Measurements from ENCODE around the gene CHRNA4.

Gene CHRNA4

DNA sequence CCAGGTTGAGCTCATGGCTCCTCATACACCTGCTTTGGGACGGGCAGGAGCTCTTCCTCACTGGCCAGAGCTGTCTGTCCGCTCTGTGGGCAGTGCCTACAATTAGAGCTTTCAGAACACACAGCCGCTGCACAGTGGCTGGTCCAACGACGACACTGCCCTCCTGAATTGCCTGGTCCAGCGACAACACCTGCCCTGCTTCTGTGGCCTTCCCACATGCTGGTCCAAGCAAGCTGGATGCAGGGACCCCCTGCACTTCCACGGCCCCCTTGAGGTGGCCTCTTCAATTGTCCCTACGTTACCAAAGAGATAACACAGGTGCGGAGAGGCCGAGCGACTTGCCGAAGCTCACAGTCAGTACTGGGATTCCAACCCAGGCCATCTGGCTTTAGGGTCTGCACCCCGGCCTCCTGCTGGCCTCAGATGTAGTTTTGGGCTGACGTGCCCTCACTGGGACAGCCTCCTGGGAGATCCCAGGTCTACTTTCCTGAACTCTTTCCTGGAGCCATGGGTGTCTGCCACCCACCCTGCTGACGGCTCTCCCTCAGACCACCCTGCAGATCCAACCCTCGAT, 1.4 kb upstream of the CHRNA4 start:
- DNase-seq, result no peak

- DNase-seq, result no peak
Observed at GRCh38 chr20:63361519-63362435, 628 bp upstream of the CHRNA4 start.

- no peak for DNase-seq
Observed at GRCh38 chr20:63359937-63360849, 956 bp downstream of the CHRNA4 start.

- DNase-seq, result no peak
Observed at GRCh38 chr20:63359164-63359934, 1.8 kb downstream of the CHRNA4 start.

DNA sequence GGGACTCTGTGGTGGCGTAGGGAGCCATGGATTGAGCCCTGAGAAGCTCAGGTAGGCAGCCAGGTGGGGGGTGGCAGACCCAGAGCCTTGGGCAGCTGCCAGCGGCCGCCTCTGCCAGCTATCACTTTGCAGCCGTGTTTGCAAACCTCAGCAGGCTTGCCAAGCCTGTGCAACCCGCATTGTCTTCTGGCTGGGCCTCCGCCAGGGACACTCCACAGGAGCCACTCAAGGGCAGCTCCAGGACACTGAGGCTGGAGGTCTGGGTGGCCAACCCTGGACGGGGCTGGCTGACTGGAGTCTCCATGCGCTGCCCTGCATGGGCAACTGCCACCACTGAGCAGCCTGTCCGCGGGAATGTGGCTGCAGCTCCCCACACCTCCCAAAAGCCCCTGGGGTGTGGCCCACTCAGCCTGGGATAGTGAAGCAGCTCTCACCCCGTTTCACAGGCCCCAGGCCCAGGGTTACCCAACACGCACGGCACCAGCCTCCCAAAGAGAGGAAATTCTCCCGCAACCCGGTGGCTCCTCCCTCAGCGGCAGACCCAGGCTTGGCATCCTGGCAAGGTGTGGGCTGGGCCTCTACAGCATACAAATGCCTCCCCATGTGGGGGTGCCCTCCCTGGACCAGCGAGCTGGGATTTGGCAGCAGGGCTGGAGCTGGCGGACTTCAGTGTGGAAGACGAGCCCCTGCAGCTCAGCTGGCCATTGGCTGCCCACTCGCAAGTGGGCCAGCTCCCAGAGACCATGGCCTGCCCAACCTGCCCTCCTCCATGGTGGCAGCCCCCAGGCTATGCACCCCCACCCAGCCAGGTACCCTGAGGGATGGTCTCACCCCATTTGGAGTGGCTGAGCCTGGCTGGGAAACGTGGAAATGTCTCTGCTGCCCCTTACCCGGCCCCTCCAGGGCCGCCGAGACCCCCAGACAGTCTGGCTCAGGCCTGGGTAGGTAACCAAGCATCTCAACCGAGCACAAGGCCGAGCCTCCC, 2.9 kb downstream of the CHRNA4 start:
- no peak for DNase-seq

- no peak for DNase-seq
Observed at GRCh38 chr20:63356931-63357879, 3.9 kb downstream of the CHRNA4 start.

DNA sequence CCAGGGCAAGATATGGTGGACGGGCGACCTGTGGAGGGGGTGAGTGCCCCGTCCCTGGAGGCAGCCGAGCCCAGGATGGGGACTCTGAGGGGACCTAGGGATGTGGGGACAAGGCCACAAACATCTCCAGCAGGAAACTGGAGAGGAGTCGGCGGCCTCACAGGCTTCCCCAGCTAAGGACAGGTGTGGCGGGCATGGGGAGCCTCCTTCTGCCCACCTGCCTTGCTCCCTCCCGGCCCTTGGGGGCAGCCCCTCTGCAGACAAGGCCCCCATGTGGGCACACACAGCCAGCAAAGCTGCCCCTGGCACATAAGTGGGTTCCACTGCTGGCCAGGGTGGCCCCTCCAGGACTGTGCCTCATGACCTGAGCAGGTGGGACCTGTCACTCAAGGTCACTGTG, 4.6 kb downstream of the CHRNA4 start:
- no peak for DNase-seq

DNA sequence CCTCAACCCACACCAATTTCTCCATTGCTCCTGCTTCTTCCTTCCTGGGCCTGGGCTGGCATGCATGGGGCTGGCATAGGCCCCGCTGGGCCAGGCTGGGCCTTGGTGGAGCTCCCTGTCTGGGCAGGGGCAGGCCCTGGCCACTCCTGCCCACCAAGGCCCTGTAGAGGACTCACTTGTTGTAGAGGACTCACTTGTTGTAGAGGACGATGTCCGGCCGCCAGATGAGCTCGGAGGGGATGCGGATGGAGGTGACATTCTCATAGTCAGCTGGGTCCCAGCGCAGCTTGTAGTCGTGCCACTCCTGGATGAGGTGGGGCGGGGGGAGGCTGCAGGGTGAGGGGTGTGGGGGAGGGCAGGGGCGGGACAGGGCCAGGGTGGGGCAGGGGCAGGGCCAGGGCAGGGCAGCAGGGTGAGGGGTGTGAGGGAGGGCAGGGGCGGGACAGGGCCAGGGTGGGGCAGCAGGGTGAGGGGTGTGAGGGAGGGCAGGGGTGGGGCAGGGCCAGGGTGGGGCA, 5.3 kb downstream of the CHRNA4 start:
- no peak for DNase-seq

GRCh38 chr20:63354636-63355350, 6.4 kb downstream of the CHRNA4 start:
- no peak for DNase-seq

GRCh38 chr20:63352811-63353221, 8.3 kb downstream of the CHRNA4 start:
- no peak for DNase-seq

GRCh38 chr20:63351811-63352591, 9.1 kb downstream of the CHRNA4 start:
- DNase-seq, result no peak

- DNase-seq, result no peak
Observed at GRCh38 chr20:63351326-63351700, 9.8 kb downstream of the CHRNA4 start.

GRCh38 chr20:63350597-63351325, 10.4 kb downstream of the CHRNA4 start:
- DNase-seq, result no peak

GRCh38 chr20:63350196-63350595, 11.0 kb downstream of the CHRNA4 start:
- DNase-seq, result no peak

DNA sequence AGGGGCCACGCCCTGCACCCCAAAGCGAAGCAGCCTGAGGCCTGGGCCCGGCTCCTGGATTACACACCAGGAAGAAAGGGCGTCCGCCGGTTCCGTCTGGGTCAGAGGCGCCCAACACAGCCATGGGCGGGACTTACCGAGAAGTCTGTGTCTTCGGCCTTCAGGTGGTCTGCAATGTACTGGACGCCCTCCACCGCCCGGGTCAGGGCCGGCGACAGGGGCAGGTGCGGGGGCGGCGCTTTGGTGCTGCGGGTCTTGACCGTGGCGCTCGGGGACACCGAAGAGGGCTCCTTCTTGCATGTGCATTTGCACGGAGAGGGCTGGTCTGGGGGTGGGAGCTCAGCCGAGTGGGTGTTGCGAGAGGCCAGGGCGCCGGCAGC, 11.6 kb downstream of the CHRNA4 start:
- DNase-seq, result no peak

DNA sequence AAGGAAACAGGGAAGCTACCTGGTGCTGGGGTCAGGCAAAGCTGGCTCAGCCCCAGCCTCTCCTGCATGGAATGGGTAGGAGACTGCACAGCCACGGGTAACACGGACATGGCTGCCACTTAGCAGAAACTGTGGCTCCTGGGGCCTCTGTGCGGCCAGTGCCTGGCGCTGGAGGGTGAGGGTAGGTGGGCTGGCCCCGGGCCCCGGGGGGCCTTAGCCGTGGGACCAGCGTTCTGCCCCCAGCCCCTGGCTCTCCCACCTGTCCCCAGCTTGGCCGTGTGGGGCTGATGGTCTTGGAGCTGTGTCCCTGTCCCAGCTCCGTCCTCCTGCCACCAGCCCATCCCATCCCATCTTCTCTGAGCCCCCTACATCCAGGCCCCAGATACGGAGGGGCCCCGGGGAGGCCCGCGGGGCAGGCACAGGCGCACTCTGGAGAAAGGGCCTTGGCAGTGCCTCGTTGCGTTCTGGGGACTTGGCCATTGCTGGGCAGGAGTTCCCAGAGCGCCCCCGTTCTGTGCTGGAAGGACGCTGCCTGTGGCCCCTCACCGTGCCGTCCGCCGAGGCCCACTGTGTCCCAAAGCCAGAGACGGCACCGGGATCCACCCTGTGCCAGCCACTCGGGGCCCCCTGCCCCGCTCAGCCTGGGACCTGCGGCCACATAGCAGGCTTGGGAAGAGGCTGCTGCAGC, 12.2 kb downstream of the CHRNA4 start:
- DNase-seq, result no peak
